ENCODE data around the gene CERCAM.

Gene CERCAM

GRCh38 chr9:128457207-128457606 is 36.5 kb downstream of the CERCAM start:
- no peak for DNase-seq

DNA sequence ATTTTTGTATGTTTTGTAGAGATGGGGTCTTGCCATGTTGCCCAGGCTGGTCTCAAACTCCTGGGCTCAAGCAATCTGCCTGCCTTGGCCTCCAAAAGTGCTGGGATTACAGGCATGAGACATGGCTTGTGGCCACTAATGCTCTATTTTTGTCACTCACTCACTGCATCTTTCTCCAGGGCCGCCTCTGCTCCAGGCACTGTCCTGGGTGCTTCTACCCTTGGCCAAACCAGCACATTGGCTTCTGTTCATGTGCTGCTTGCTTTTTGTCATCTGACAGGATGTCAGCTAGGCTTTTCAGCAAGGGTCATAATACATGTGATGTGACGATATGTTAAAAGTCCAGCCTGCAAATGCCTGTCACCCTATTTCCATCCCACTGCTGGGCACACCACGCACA is 38.4 kb downstream of the CERCAM start:
- DNase-seq, result no peak

GRCh38 chr9:128469070-128469469 is 48.4 kb downstream of the CERCAM start:
- DNase-seq, result no peak

GRCh38 chr9:128470560-128470959 is 49.9 kb downstream of the CERCAM start:
- DNase-seq, result no peak

DNA sequence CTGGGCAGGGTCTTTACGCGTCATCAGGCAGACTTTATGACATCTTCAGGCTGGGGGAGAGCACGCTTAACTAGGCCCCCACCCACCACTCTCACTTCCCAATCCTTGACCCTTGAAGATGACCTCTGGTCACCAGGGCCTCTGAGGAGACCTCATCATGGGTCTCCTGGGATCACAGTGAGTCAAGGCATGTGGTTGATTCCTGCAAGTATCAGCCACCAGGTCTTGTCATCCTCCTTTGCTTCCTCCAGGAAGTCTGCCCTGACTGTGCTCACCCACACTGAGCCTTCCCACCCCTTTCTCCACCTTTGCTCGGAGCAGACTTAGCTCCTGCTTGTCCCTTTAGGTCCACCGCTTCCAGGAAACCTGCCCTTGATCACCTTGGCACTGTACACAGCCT is 52.4 kb downstream of the CERCAM start:
- no peak for DNase-seq

DNA sequence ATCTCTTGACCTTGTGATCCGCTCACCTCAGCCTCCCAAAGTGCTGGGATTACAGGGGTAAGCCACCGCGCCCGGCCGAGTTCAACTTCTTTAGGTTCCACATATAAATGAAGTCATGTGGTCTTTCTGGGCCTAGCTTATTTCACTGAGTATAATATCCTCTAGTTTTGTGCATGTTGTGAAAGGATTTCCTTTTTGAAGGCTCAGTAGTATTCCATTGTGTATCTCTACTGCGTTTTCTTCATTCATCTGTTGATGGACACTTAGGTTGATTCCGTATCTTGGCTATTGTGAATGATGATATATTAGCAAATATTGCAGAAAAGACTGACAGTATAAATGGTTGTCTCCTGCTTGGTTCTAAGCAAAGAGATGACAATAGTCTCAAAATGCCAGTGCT is 55.2 kb downstream of the CERCAM start:
- DNase-seq, result no peak

- no peak for DNase-seq
Observed at GRCh38 chr9:128479262-128479661, 58.6 kb downstream of the CERCAM start.

DNA sequence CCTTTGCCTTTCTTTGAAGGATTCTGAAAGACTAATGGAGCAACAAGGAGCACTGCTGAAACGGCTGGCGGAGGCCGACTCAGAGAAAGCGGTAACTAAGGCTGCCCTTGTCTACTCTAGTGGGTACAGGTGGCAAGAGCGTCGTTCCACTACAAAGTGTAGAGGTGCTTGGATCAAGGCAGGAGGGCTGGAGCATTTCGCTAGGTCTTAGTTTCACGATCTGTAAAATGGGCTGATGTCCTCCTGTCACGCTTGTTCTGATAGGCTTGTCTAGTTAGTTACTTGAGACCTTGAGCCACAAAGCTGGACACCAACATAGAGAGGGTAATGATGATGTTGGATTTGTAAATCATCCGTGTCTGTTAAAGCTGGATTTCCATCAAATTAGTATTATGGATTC is 60.9 kb downstream of the CERCAM start:
- DNase-seq, result no peak

DNA sequence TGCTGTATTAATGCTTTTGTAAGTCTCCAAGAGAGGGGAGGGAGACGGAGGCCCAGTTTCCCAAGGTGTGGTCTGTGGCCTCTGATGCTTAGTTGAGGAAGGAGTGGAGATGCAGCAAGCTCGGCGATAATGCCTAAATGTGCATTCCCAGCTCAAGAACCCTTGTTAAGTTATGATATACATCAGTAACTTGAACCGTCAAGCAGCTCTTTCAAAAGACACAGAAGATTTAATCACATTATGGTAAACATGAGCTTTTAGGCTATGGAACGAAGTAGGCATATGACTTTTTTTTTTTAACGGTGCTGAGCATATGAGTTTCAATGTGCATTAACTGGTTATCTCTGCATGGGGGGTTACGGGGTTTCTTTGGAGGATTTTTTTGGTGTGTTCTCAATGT is 61.5 kb downstream of the CERCAM start:
- no peak for DNase-seq

- no peak for DNase-seq
Observed at GRCh38 chr9:128484686-128485413, 64.2 kb downstream of the CERCAM start.

DNA sequence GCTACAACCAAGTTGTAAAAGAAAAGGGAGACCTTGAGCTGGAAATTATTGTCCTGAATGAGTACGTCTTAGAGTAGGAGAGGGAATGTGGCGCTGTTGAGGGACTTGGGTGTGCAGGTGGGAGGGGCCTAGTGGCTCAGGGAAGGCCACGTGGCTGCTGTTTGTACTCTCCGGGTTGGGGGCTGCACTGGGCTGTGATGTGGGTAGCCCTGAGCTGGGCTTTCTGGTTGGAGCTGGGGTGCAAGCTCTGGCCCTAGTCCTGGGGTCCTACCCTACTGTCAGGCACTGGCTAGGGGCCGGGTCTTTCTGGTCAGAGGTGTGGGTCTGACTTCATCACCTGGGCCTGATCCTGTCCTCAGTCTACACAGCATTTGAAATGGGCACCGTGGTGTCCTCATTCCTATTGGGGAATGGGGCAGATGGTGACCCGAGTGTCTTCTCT is 64.8 kb downstream of the CERCAM start:
- DNase-seq, result no peak

DNA sequence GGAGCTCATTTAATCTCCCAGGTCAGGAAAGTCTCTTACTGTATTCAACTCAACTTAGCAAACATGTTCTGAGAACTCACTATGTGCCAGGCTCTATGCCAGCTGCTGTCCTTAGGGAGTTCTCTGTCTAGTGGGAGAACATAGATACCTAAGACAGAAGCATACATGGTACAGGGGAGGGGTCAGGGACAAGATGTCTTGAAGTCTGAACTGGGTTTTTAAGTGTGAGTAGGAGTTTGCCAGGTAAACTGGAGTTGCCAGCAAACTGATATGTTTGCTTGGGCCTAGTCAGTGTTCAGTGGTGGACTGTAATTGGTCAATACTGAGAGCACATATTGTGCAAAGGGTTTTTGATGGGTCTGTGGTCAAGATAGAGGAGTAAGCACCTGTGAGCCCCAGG is 65.5 kb downstream of the CERCAM start:
- no peak for DNase-seq

Measured in NCI-H2029 (cell line).